Measurements from ENCODE around the gene NASP.

- TF ChIP-seq CTCF (conservative IDR thresholded peaks at IDR 0.05; ENCODE audit: low read length) = no peak
- TF ChIP-seq EZH2phosphoT487 (IDR thresholded peaks at IDR 0.05; ENCODE audit: borderline replicate concordance, low read depth, low read length) = no peak
Measured at GRCh38 chr1:45569571-45569961, 14.3 kb upstream of the NASP start.

All from OCI-LY7 (cell line).